Endometrium (tissue), 2 donors: Measurements from ENCODE around the gene PTPN3.
"Not testable (repeated sequence)": the region's sequence is repeated elsewhere in the genome, so short reads cannot be mapped to it uniquely, and the experiment has no call there.

Experiments used
- FAIRE-seq: peaks from 2 replicates; lab custom pipeline; 2012; peaks lifted over from hg19 to GRCh38; lab: Jason Lieb, UNC
- donor health status: control.
- donor health status: control.

PTPN3 gene, protein sequence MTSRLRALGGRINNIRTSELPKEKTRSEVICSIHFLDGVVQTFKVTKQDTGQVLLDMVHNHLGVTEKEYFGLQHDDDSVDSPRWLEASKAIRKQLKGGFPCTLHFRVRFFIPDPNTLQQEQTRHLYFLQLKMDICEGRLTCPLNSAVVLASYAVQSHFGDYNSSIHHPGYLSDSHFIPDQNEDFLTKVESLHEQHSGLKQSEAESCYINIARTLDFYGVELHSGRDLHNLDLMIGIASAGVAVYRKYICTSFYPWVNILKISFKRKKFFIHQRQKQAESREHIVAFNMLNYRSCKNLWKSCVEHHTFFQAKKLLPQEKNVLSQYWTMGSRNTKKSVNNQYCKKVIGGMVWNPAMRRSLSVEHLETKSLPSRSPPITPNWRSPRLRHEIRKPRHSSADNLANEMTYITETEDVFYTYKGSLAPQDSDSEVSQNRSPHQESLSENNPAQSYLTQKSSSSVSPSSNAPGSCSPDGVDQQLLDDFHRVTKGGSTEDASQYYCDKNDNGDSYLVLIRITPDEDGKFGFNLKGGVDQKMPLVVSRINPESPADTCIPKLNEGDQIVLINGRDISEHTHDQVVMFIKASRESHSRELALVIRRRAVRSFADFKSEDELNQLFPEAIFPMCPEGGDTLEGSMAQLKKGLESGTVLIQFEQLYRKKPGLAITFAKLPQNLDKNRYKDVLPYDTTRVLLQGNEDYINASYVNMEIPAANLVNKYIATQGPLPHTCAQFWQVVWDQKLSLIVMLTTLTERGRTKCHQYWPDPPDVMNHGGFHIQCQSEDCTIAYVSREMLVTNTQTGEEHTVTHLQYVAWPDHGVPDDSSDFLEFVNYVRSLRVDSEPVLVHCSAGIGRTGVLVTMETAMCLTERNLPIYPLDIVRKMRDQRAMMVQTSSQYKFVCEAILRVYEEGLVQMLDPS

DNA sequence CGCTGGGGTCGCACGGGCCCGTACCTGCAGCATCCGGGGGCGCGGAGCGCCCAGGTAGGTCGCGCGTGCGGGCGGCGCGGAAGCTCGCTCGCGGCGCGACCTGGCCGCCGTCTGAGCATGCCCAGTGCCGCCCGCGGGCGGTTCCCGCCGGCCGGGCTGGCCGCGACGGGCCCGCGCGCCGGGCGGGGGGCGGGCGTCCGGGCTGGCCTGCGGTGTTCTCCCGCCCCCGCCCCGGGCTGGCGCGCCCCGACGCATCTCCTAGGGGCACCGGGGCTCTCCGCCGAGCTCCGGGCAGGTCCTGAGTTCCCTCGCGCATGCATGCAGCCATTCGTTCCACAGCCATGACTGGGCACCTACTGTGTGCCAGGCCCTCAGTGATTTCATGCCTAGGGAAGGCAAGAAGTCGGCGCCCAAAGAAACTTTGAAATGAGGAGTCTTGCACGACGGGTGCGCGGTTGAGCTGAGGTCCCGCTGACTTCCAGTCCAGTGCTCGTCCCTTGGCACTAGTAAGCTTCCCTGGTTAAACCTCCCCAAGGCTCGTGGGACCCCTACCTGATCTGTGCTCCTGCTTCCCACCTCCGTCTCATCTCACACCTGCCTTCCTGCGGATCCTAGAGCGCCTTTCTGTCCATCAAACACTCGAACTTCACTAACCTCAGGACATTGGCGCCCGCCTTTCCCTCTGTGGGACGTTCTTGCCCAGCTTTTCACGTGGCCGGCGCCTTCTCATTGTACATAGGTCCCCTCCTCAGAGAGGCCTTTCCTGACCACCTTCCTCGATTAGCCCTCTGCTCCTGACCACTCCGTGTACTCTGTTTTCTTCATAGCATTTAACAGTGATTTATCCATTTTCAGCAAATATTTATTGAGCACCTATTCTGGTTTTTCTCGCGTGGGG is at the start of gene PTPN3:
TSS of gene PTPN3 (minus strand) at position 113 of the 898 bp plus-strand sequence. CDS start 34,873 bp downstream, outside the sequence.
- no peak for FAIRE-seq

DNA sequence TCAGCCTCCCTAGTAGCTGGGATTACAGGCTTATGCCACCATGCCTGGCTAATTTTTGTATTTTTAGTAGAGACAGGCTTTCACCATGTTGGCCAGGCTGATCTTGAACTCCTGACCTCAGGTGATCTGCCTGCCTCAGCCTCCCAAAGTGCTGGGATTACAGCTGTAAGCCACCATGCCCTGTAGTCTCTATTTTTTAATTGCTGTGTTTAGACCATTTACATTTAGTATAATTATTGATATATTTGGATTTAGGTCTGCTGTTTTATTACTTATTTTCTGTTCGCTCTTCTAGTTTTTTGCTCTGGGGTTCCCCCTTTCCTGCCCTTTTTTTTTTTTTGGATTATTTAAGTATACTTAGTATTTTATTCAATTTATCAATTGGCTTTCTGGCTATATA is 46.8 kb upstream of the PTPN3 start:
- FAIRE-seq = not testable (repeated sequence)

DNA sequence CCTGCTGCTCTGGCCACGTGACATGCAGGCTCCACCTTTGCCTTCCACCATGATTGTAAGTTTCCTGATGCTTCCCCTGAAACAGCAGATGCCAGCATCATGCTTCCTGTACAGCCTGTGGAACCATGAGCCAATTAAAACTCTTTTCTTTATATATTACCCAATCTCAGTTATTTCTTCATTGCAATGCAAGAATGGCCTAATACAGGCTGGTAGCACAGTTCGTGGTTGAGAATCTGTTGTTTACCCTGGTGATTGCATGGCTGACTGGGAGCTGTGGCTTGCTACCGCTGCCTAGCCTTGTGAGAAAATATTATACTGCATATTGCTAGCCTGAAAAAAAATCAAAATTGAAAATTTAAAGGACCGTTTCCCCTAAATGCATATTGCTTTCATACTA is 44.8 kb upstream of the PTPN3 start:
- FAIRE-seq = no peak

DNA sequence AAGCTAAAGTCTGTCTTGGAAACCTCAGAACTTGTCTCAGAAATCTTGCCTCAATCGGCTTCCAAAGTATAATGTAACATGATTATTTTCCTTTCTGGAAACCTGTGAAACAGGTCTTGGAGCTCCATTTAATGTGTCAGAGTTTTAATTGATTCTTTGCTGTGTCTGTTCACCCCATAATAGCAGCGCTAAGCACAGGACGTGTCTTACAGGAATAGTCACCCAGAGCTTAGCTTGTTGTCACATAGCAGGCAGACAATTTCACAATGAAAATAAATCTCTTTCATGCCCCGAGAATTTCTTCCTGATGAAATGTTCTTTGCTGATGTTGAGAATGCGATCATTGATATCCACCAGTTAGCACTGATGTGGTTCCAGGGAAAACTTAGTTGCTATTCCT is 40.2 kb upstream of the PTPN3 start:
- FAIRE-seq = no peak

DNA sequence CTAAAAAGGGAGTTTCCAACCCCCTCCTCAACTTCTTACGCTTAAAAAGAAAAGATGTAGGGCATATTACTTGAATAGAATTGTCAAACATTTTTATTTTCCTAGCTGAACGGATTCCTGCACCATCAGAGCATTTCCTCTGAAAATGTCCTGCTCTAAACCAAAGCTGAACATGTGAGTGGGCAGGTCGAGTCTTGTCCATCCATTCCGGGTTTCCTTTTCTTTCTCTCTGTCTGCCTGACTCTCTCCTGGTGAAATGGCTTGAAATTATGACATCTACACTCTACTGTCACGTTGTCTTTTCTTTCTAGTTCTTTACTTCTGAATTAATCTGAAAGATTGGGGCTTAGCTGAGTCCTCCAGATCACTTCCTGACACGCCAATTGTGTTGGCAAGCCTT is 39.2 kb upstream of the PTPN3 start:
- no peak for FAIRE-seq

DNA sequence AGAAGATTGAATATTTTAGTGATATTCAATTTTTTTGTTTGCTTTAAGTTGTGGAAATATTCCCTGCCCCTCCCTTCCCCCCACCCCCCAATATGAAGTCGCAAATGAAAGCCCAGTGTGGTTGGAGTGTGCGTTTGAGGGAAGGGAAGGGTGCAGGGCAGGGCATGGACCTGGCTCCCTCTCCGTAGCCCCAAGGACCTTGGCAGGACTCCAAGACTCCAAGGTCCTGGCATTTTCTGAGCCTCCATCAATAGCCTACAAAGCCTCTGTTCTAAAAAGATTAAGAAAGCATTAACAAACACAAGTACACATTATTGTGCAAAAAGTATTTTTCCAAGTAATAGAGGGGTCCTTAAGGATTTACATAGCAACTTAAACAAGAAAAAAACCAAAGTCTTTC is 38.8 kb upstream of the PTPN3 start:
- FAIRE-seq = no peak

DNA sequence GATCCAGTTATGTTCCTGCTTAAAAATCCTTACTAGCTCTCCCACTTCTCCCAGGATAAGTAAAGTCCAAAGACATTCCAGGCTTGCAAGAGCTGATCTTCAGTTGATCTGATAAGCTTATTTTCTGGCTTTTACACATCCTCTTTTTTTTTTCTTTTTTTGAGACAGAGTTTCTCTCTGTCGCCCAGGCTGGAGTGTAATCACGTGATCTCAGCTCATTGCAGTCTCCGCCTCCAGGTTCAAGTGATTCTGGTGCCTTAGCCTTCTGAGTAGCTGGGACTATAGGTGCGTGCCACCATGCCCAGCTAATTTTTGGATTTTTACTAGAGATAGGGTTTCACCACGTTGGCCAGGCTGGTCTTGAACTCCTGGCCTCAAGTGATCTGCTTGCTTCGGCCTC is 37.3 kb upstream of the PTPN3 start:
- no peak for FAIRE-seq

DNA sequence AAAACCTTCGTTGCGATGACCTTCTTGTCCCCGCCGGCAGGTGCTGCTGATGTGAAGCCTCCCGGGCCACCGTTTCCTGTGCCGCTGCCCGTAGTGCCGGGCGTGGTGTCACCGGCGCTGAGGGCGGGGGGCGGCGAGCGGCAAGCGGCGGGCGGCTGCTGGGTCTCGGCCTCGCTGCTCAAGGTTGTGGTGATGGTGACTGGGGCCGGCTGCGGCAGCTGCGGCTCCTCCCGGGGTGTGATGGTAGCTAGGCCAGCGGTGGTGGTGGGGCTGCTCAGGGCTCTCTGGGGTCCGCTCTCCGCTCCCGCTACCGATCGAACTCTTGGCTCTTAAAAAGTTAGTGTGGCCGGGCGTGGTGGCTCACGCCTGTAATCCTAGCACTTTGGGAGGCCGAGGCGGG is 36.0 kb upstream of the PTPN3 start:
- no peak for FAIRE-seq

DNA sequence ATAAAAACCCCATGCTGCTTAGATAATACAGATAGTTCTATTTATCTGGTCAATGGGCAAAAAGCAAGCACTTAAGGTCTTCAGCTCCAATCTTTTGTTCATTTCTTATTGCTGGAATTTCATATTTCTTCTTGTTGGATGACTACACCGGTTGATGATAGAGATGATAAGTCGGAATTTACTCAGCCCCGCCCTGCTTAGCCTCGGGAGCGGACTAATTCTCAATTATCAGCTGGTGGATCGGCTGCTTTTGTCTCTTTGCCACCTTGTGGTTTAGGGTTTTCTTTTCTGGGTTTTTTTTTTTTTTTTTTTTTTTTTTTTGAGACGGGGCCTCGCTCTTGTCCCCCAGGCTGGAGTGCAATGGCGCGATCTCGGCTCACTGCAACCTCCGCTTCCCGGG is 34.5 kb upstream of the PTPN3 start:
- FAIRE-seq = not testable (repeated sequence)

DNA sequence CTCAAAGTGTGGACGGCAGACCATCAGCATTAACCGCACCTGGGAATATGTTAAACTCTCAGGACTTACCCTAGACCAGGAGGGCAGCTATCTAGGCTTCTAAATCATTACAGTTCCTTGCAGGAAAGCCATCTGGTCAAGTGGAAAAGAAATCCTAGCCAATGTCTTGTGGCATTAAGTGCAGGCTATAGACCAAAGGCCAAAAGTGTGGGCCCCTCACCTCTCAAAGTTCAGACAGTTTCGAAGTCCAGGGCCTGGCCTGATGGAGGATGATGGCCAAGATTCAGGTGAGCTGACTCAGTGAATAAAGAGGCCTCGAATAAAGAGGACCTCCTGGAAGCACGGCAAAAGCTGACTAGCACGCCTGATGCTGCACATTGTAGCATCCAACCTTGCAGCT is 24.0 kb upstream of the PTPN3 start:
- no peak for FAIRE-seq

DNA sequence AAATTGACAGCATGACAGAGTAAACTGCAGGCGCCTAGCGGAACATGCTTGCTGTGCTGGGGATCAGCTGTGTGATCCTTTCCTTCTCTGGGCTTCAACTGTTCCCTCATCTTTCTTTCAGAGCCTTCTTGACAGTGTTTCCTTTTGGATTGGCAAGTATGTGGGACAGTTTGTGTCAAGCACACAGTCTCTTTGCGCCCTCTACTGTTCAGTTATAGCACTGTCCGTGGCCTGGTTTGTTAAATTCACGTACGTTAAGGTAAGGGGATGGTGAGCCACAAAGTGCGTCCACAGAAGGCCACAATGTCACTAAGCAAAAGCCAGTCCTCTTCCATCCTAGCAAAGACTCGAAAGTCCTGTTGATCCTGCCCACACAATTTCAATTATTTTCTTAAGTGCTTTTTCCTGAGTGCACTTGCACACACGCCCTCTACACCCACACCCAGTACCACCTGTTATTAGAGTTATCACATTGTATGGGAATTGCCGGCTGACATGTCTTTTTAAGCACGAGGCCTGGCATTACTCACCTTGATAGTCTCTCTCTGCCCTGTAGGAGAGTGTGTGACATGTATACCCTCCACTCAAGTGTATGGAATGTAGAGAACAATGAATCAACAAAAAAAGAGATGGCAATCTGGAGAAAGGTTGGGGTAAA is 22.5 kb upstream of the PTPN3 start:
- no peak for FAIRE-seq

DNA sequence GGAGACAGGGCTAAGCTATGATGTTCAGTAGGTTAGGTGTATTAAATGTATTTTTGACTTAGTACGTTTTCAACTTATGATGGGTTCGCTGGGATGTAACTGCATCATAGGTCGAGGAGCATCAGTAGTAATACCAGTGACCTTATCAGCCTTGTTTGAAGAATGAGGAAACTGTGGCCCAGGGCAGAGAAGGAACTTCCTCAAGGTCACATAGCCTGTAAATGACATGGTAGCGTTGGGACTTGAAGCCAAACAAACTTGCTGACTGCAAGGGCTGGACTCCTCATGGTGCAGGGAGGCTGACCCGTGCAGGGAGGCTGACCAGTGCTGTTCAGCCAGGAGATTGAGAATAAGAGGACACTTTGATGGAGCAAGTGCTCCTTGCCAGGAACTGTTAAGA is 21.3 kb upstream of the PTPN3 start:
- FAIRE-seq = no peak

DNA sequence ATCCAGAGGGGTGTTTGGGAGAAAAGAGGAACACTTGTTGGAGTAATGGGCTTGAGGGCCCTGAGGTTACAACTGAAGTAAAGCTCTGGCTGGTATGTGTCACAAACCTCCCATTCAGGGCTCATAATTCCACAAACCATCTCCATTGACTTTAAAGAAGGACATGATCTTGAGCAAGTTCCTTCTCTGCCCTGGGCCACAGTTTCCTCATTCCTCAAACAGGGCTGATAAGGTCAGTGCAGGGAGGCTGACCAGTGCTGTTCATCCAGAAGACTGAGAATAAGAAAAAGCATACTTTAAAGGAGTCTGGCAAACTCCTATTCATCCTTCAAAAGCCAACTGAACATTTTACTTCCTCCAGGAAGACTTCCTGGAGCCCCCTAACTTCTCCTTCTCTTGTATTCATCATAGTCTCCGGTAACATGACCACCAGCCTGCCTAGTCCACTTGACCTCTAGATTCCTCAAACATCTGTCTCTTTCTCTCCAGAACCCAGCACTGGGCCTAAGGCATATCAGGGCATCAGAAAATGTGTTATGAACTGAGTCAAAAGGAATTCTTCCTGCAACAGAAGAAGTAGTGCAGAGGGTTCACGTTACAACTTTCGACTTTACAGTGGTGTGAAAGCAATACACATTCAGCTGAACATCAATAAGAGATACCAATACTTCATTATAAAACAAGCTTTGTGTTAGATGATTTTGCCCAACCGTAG is 20.7 kb upstream of the PTPN3 start:
- FAIRE-seq = no peak

DNA sequence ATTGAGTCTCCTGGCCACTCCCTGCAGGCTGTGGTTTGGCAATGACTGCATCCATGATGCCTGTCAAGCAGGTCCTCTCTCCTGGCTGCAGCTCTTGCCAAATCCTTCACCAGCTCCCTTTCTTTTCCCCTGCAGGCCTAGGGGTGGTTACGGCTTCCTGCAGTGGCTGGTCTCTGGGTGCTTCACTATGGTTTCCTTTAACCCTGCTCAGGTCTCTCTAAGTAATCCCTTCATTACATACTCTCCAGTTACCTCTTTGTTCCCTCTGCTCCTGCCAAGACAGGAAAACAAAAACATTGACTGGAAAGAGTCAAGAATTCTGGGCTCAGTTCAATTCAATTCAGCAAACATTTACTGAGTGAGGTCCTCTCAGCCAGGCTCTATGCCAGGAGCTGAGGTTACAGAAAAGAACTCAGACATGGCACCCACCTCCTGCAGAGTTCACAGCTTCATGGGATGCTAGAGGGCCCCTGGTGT is 19.8 kb upstream of the PTPN3 start:
- FAIRE-seq = no peak

DNA sequence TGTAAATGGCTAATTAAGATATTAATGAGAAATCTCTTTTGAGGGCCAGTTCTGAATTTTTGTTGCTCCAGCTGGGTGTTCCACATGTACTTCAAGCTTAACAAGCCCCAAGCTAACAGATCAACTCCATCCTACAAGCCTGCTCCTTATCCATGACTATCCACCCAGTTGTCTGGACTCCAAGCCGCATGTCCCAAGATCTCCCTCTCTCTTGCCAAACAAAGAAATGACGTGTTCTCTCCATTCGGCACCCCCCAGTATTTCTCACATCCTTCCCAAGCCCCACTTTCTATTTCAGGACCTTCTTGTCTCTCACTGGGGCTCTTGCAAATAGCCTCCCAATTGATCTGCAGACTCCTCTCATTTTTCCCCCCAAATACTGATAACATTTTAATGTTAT is 15.8 kb upstream of the PTPN3 start:
- FAIRE-seq = no peak

DNA sequence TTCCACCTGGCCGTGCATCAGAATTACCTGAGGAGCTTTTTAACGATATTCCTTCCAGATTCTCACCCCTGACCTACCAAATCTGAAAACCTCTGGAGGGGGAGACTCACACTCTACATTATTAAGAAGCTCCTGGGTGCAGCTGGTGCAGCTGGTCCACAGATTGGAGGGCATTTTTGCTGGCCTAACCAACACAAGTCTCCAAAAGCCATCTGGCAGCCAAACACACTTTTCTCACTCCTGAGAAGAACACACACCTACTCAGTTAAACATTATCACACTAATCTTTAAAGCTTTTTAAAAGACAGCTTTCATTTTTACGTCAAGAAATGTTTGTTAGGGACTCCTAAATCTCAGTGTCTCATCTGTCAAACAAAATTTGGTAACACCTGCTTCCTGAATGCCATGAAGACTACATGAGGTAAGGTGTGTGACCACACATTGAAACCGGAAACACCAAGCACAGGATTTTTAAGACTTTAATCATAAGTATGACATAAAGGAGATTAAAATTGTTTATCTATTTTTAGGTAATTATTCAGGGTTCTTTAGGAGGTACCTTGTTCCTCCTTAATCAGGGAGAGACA is 14.2 kb upstream of the PTPN3 start:
- FAIRE-seq = no peak

DNA sequence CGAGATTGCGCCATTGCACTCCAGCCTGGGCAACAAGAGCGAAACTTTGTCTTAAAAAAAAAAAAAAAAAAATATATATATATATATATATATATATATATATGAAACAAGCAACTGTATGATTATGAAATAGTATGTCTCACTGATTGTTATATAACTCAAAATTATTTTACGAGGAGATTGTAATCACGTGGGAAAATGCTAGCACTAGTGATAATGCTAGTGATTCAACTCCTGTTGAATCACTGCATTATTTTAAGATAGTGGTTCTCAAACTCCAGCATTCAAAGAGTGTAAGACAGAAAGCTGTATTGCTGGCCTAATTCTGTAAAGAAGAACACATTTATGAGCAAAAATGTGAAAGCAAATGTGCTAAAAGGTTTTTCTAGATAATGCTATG is 12.4 kb upstream of the PTPN3 start:
- FAIRE-seq = no peak

DNA sequence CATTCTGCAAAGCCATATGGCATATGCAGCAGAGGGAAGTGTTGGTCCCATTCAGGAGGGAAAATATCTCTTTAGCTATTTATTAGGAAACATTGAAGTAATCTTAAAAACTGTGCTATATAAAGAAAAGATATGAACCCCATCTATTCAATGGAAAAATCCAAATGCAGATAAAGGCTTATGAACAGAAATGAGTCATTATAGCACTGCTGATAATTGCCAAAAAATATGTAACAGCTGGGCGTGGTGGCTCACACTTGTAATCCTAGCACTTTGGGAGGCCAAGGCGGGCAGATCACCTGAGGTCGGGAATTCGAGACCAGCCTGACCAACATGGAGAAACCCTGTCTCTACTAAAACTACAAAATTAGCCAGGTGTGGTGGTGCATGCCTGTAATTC is 11.9 kb upstream of the PTPN3 start:
- not testable (repeated sequence) for FAIRE-seq

DNA sequence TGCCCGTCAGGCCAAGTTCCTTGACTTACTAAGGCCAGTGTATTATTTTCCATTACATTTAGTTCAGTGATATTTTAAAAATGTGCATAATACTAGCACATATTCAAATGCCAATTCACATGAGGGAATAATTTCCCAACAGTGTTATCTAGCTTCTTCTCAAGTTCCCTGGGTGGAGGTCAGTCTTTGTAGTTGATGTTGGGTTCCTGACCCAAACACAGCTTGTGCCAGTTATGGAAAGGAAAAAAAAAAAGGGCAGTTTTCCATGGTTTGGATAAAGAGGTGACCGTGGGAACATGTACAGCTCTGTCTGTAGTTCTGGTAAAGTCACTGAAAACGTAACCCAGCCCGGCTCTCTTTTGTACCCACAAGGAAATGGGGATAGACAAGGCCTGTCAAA is 11.5 kb upstream of the PTPN3 start:
- no peak for FAIRE-seq

DNA sequence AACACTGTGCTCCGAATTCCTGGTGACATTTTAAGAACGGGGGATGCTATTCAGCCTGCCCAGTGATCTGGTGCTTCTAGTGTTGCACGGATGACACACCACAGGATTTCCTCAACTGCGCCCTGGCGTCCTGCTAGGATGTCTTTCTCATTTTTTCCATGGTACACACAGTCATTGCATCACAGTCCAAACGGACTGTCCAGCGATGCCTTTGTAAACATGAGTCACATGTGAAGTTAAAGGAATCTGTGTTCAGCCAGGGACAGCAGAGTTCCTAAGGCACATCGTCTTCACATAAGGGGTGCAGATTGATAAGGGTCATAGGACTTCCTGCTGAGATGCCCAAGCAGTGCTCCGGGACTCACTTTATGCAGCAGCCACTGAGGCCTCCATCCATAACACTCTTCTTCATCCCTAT is 9.3 kb upstream of the PTPN3 start:
- no peak for FAIRE-seq
